ENCODE measurements around the gene IFNL1.
"Not testable (repeated sequence)": the region's sequence is repeated elsewhere in the genome, so short reads cannot be mapped to it uniquely, and the experiment has no call there.

Gene IFNL1

GRCh38 chr19:39308531-39309304, 12.5 kb downstream of the IFNL1 start:
- DNase-seq (ENCODE audit: low spot score): no peak

- not testable (repeated sequence) for DNase-seq (ENCODE audit: low spot score)
These were observed 13.1 kb downstream of the IFNL1 start for GRCh38 chr19:39309305-39309670.

- DNase-seq (ENCODE audit: low spot score): no peak
These were observed 14.5 kb downstream of the IFNL1 start for GRCh38 chr19:39310558-39311311.

- DNase-seq (ENCODE audit: low spot score): no peak
These were observed 18.0 kb downstream of the IFNL1 start for GRCh38 chr19:39314016-39314728.

- no peak for DNase-seq (ENCODE audit: low spot score)
These were observed 19.7 kb downstream of the IFNL1 start for GRCh38 chr19:39315933-39316332.

GRCh38 chr19:39316627-39317321, 20.6 kb downstream of the IFNL1 start:
- DNase-seq (ENCODE audit: low spot score): no peak

- no peak for DNase-seq (ENCODE audit: low spot score)
These were observed 21.3 kb downstream of the IFNL1 start for GRCh38 chr19:39317476-39317875.

GRCh38 chr19:39318071-39318470, 21.9 kb downstream of the IFNL1 start:
- DNase-seq (ENCODE audit: low spot score): no peak

GRCh38 chr19:39318690-39319089, 22.5 kb downstream of the IFNL1 start:
- DNase-seq (ENCODE audit: low spot score): no peak

- DNase-seq (ENCODE audit: low spot score): no peak
These were observed 23.1 kb downstream of the IFNL1 start for GRCh38 chr19:39319098-39319891.

- DNase-seq (ENCODE audit: low spot score): no peak
These were observed 23.7 kb downstream of the IFNL1 start for GRCh38 chr19:39319892-39320248.

GRCh38 chr19:39321117-39321831, 25.1 kb downstream of the IFNL1 start:
- no peak for DNase-seq (ENCODE audit: low spot score)

GRCh38 chr19:39321832-39322176, 25.6 kb downstream of the IFNL1 start:
- no peak for DNase-seq (ENCODE audit: low spot score)

- DNase-seq (ENCODE audit: low spot score): no peak
These were observed 28.1 kb downstream of the IFNL1 start for GRCh38 chr19:39324242-39324842.

- DNase-seq (ENCODE audit: low spot score): no peak
These were observed 29.8 kb downstream of the IFNL1 start for GRCh38 chr19:39325778-39326665.

GRCh38 chr19:39327363-39328045, 31.3 kb downstream of the IFNL1 start:
- DNase-seq (ENCODE audit: low spot score): no peak

- DNase-seq (ENCODE audit: low spot score): peak; percentile 77
These were observed 32.0 kb downstream of the IFNL1 start for GRCh38 chr19:39328046-39328705.

GRCh38 chr19:39329948-39330347, 33.7 kb downstream of the IFNL1 start:
- DNase-seq (ENCODE audit: low spot score): no peak

Measured in COLO829 (cell line).